ENCODE results near the gene ILRUN.

DNA sequence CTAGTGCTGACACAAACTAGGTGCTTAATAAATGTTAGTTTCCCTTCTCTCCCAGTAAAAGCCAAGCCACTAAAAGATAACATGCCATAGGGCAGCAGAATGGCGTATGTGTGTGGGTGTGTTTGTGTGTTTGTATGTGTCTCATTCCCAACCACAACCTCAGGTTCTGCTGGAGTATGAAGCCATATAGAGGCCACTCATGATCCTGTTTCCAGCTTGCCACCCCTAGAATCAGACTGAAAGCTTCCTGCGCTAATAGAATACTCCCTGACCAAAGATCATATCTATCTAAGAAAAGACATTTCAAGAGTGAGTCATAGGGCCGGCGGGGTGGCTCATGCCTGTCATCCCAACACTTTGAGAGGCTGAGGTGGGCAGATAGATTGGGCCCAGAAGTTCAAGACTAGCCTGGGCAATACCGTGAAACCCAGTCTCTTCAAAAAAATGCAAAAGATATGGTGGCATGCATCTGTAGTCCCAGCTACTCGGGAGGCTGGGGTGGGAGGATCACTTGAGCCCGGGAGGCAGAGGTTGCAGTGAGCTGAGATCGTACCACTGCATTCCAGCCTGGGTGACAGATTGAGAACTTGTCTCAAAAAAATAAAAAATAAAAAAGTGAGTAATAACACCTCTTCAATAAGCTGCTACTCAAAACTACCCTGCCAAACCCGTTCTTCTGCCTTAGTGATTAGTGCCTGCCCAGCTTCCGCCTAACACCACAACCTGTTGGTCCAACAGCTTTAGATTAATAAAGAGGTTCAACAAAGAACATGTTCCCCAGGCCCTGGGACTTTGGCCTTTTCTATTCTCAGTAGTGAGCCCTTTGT is 48.9 kb upstream of the ILRUN start:
- TF ChIP-seq POLR2AphosphoS5 (IDR thresholded peaks at IDR 0.05; ENCODE audit: borderline replicate concordance, low read depth, low read length) = no peak
- TF ChIP-seq EZH2 (IDR thresholded peaks at IDR 0.05) = no peak

Measured in SK-N-MC (cell line).